Esophagus squamous epithelium (tissue), 4 donors: ENCODE measurements around the gene OR1K1.

Source experiments
- POLR2A ChIP-seq, 4 donors: fragments of 450-650 bp; IDR thresholded peaks; one replicate each; pipeline ENCODE4 v1.6.1; 2017; ENCODE audit warnings: antibody characterized with exemption in 4 of 4, mild to moderate bottlenecking in 4 of 4, moderate library complexity in 3 of 4
- TF ChIP-seq, protein P1 (sequence below), 6 experiments: fragments of 450-650 bp in 4 of 6; fragments of 200-600 bp in 2 of 6; sonication (generic) in 2 of 6; IDR thresholded peaks; one replicate each; pipeline ENCODE4 v1.5.1; 2016 to 2019; ENCODE audit warnings: antibody characterized with exemption in 6 of 6, mild to moderate bottlenecking in 4 of 6, moderate library complexity in 4 of 6

GRCh38 chr9:122837266-122837850 lies 37.4 kb downstream of the OR1K1 start:
- TF ChIP-seq, protein P1, sequence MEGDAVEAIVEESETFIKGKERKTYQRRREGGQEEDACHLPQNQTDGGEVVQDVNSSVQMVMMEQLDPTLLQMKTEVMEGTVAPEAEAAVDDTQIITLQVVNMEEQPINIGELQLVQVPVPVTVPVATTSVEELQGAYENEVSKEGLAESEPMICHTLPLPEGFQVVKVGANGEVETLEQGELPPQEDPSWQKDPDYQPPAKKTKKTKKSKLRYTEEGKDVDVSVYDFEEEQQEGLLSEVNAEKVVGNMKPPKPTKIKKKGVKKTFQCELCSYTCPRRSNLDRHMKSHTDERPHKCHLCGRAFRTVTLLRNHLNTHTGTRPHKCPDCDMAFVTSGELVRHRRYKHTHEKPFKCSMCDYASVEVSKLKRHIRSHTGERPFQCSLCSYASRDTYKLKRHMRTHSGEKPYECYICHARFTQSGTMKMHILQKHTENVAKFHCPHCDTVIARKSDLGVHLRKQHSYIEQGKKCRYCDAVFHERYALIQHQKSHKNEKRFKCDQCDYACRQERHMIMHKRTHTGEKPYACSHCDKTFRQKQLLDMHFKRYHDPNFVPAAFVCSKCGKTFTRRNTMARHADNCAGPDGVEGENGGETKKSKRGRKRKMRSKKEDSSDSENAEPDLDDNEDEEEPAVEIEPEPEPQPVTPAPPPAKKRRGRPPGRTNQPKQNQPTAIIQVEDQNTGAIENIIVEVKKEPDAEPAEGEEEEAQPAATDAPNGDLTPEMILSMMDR (IDR thresholded peaks at IDR 0.05), result no peak
- TF ChIP-seq POLR2A (IDR thresholded peaks at IDR 0.05), result no peak
